ENCODE measurements around the gene WDR26. TPM values are rescaled to one million over a fixed set of nuclear protein-coding genes. Genes with fewer than 3 reads are reported as not detected.
"Not testable (repeated sequence)": the region's sequence is repeated elsewhere in the genome, so short reads cannot be mapped to it uniquely, and the experiment has no call there.

The WDR26 gene
- total and polyA plus RNA-seq, 8 donors, result 17.6 to 40.9 (median 22.1) TPM

DNA sequence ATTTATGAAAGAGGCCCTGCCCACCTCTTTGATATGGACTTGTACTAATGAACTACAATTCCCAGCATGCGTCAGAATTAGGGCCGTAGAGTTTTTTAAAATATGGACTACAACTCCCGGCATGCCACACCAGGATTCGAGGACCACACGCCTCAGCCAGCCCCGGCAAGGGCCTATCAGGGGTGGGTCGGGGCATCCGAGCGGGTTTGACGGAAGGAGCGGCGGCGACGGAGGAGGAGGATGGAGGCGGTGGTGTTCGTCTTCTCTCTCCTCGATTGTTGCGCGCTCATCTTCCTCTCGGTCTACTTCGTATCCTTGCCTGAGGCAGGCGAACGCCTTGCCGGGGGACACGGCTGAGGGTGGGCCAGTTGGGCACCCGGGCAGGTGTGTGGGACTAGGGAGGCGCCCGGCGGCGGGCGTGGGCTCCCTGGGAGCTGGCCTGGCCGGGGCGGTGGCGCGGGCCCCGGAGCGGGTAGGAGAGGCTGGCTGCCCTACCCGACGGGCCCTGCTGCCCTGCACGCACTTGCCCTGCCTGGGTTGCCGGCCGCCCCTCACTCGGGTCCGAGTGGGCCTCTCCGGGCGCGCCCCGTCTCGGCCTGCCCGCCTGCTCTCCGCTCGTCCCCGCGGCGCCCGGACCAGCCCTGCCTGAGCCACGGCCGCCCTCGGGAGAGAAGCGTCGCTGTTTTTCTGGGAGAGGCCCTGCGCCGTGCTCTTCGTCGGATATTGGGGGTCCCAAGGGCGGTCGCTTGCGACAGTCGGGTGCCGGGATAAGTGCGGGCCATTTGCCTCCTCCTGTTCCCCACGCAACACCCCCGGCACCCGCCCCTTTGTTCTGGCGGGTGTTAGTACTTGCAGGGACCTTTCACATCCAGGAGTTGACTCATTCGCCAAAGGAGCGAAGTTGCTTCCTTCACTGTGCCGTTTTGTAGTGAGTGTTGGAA, 77.6 kb downstream of the WDR26 start, which contains the start of gene CNIH4:
Gene CNIH4 (plus strand): TSS at position 195 of the 941 bp plus-strand sequence. CDS start 46 bp downstream, at position 241.
- 0 to 1% methylated on average over 60 to 78 of the region's 78 CpGs for WGBS, 2 donors
- DNase-seq (peak; percentile 84 to 95 (median 88)), FAIRE-seq (peak; percentile 91), ATAC-seq (peak; percentile 95 to 98 (median 98))
- peak within 1 kb of the TSS; percentile 81 to 97 (median 94) for H3K4me3 ChIP-seq
- TF ChIP-seq, protein P1, sequence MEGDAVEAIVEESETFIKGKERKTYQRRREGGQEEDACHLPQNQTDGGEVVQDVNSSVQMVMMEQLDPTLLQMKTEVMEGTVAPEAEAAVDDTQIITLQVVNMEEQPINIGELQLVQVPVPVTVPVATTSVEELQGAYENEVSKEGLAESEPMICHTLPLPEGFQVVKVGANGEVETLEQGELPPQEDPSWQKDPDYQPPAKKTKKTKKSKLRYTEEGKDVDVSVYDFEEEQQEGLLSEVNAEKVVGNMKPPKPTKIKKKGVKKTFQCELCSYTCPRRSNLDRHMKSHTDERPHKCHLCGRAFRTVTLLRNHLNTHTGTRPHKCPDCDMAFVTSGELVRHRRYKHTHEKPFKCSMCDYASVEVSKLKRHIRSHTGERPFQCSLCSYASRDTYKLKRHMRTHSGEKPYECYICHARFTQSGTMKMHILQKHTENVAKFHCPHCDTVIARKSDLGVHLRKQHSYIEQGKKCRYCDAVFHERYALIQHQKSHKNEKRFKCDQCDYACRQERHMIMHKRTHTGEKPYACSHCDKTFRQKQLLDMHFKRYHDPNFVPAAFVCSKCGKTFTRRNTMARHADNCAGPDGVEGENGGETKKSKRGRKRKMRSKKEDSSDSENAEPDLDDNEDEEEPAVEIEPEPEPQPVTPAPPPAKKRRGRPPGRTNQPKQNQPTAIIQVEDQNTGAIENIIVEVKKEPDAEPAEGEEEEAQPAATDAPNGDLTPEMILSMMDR (IDR thresholded peaks at IDR 0.05), result no peak
- no peaks in the 10 kb centered on the region for H3K9me3 ChIP-seq
- H3K27ac ChIP-seq, result peak within 1 kb of the TSS; percentile 27 to 84 (median 79)
- intact Hi-C loops (cut with DNase I), result no loop called here
- no peaks in the 10 kb centered on the region for H3K27me3 ChIP-seq
- H3K4me1 ChIP-seq, result peaks cover 0 to 11% (median 10%) of the 10 kb centered on the region in 3 donors
- H3K36me3 ChIP-seq, result no peaks in the 10 kb centered on the region

DNA sequence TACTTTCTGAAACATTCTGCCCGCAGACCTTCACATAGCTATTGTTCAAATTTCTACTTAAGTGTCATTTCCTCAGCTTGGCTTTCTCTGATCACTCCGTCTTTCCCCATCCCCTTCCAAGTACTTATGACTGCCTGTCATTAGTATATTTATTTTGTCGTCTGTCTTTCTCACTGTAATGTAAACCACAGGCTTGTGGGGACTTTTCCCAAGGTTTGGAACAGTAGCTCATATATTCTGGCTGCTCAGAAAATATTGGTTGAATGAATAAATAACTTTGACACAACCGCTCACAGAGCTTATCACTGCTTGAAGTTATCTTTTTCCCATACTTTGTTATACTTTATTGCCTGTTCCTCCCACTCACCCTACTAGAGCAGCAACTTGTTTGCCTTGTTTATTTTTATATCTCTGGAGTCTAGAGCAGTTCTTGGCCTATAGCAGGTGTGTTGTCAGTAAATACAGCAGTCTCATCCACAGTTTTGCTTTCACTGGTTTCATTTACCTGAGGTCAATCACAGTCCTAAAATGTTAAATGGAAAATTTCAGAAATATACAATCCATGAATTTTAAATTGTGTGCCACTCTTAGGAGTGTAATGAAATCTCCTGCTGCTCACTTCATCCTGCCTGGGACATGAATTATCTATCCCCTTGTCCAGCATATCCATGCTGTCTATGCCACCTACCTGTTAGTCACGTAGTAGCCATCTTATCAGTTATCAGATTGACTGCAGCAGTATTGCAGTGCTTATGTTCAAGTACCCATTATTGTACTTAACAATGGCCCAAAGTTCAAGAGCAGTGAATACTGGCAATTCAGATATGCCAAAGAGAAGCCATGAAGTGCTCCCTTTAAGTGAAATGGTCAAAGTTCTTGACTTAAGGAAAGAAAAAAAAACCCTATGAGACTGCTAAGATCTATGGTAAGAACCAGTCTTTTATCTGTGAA, 80.3 kb downstream of the WDR26 start:
- no peak for FAIRE-seq
- Histone ChIP-seq H3K27me3 (no peaks in the 10 kb centered on the region), H3K27ac (no peak overlapping the region), H3K4me1 (peaks cover 0 to 11% (median 10%) of the 10 kb centered on the region in 3 donors), H3K9me3 (no peaks in the 10 kb centered on the region), H3K4me3 (no peak overlapping the region), H3K36me3 (no peaks in the 10 kb centered on the region)
- DNase-seq, result no peak
- TF ChIP-seq, protein P1 (IDR thresholded peaks at IDR 0.05), result no peak
- intact Hi-C loops (cut with DNase I), result no loop called here
- WGBS, 2 donors, result 57 to 60% methylated on average over 5 of the region's 5 CpGs
- no peak for ATAC-seq

DNA sequence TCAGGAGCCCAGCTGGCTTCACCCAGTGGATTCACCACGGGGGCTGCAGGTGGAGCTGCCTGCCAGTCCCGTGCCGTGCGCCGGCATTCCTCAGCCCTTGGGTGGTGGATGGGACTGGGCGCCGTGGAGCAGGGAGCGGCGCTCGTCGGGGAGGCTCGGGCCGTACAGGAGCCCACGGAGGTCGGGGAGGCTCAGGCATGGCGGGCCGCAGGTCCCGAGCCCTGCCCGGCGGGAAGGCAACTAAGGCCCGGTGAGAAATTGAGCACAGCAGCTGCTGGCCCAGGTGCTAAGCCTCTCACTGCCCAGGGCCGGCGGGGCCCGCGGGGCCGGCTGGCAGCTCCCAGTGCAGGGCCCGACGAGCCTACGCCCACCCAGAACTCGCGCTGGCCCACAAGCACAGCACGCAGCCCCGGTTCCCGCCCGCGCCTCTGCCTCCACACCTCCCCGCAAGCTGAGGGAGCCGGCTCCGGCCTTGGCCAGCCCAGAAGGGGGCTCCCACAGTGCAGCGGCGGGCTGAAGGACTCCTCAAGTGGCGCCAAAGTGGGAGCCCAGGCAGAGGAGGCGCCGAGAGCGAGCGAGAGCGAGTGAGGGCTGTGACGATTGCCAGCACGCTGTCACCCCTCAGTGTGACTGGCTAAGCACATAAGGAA, 82.0 kb downstream of the WDR26 start:
- H3K27me3 ChIP-seq; H3K4me1 ChIP-seq; DNase-seq; FAIRE-seq; H3K4me3 ChIP-seq; ATAC-seq; H3K27ac ChIP-seq; H3K36me3 ChIP-seq; intact Hi-C loops (cut with DNase I); H3K9me3 ChIP-seq: not testable (repeated sequence)
- WGBS, 2 donors, result 92 to 93% methylated on average over 47 to 49 of the region's 49 CpGs

DNA sequence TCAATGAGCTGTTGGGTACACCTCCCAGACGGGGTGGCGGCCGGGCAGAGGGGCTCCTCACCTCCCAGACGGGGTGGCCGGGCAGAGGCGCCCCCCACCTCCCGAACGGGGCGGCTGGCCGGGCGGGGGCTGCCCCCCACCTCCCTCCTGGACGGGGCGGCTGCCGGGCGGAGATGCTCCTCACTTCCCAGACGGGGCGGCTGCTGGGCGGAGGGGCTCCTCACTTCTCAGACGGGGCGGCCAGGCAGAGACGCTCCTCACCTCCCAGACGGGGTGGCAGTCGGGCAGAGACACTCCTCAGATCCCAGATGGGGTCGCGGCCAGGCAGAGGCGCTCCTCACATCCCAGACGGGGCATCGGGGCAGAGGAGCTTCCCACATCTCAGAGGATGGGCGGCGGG, 84.9 kb downstream of the WDR26 start:
- H3K4me1 ChIP-seq; H3K36me3 ChIP-seq; ATAC-seq; H3K9me3 ChIP-seq; intact Hi-C loops (cut with DNase I); H3K4me3 ChIP-seq; H3K27ac ChIP-seq; FAIRE-seq; DNase-seq; H3K27me3 ChIP-seq: not testable (repeated sequence)
- 89 to 95% methylated on average over 30 of the region's 30 CpGs for WGBS, 2 donors

DNA sequence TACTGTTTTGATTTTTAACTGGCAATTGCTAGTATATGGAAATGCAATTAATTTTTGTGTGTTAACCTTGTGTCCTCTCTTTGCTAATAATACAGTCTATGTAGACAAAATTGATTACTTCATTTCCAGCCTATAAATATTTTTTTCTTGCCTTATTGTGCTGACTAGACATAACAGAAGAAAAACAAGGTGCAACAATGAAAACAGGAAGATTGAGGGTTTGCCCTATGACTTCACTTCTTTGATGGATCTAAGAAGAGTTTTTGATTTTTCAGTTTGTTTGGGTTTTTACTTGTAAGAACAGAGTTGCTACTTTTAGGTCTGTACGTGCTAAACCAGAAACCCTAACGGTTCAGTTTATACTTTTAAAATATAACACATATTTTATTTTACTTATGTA, 86.5 kb downstream of the WDR26 start:
- Histone ChIP-seq H3K36me3 (no peaks in the 10 kb centered on the region), H3K4me1 (no peaks in the 10 kb centered on the region), H3K27me3 (no peaks in the 10 kb centered on the region), H3K27ac (no peak overlapping the region), H3K4me3 (no peak overlapping the region), H3K9me3 (no peaks in the 10 kb centered on the region)
- intact Hi-C loops (cut with DNase I), result no loop called here
- TF ChIP-seq, protein P1 (IDR thresholded peaks at IDR 0.05), result no peak
- WGBS, 2 donors, result 83 to 91% methylated on average over 2 of the region's 2 CpGs
- FAIRE-seq (no peak), DNase-seq (no peak), ATAC-seq (no peak)
